ENCODE data around the gene RABL2B.

The RABL2B gene

DNA sequence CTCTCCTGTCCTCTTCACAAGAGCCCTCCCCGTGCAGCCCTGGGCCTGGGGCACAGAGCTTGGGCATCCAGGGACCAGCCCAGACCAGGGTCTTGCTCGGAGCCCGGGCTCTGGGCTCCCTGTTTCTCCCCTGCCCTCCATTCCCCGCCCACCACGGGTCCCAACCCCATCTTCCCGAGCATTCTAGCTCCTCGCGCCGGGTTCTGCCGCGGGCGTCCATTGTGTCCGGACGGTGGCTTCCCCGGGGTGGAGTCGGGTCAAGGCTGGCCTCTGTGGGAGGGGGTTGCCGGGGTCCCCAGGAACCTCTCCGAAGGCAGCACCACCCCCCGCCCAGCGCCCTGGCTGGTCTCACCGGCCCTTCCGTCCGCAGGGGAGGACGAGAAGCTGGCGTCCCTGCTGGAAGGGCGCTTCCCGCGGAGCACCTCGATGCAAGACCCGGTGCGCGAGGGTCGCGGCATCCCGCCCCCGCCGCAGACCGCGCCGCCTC, 63.6 kb downstream of the RABL2B start:
- H3K4me3 ChIP-seq (replicated peaks; ENCODE audit: low read depth, low read length) = no peak overlapping the region
- no peak for DNase-seq (ENCODE audit: low read depth)
- TF ChIP-seq, protein P1, sequence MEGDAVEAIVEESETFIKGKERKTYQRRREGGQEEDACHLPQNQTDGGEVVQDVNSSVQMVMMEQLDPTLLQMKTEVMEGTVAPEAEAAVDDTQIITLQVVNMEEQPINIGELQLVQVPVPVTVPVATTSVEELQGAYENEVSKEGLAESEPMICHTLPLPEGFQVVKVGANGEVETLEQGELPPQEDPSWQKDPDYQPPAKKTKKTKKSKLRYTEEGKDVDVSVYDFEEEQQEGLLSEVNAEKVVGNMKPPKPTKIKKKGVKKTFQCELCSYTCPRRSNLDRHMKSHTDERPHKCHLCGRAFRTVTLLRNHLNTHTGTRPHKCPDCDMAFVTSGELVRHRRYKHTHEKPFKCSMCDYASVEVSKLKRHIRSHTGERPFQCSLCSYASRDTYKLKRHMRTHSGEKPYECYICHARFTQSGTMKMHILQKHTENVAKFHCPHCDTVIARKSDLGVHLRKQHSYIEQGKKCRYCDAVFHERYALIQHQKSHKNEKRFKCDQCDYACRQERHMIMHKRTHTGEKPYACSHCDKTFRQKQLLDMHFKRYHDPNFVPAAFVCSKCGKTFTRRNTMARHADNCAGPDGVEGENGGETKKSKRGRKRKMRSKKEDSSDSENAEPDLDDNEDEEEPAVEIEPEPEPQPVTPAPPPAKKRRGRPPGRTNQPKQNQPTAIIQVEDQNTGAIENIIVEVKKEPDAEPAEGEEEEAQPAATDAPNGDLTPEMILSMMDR (IDR thresholded peaks at IDR 0.05; ENCODE audit: low read length, missing control alignments) = no peak

DNA sequence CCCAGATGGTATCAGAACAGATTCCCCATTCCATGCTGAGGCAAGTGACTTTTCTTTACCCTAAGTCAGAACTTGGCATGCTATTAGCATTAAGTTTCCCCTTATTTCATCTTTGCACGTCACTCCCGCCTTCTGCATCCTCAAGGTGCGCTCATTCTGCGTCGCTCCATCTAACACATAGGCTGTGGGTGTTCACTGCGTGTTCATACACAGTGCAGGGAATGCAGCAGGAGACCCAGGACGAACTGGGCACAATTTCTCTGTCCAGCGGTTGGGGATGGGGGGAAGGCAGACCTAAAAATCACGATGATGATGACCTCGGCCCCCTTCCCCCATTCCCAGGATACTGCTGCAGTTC, 65.1 kb downstream of the RABL2B start:
- no peak for DNase-seq (ENCODE audit: low read depth)
- no peak overlapping the region for H3K4me3 ChIP-seq (replicated peaks; ENCODE audit: low read depth, low read length)
- TF ChIP-seq, protein P1 (IDR thresholded peaks at IDR 0.05; ENCODE audit: low read length, missing control alignments) = no peak

DNA sequence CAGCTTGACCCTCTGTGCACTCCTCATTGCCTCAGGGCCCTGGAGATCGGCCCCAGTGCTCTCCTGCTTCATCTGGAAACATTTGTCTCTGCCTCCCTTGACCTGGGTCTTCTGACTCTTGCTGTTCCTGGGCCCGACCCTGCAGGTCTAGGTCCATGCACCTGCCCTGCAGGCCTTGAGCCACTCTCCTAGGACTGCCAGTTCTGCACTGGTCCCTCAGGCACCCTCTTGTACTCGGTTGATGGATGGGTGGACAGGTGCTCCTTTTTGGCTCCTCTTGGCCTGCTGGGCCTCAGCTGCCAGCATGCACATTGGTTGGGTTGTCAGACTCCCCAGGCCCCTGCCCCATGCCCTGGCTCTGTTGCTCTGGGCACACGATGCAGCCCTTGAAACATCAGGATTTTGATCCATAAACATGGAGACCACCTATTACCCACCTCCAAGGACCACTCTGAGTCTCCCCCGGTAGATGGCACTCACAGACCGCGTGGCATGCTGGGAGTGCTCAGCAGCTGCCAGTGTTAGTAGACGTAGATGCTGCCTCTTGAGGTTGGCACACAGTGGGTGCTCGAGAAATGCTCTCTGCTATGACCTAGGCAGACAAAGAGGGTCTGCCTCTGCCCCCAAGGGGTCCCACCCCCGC, 65.6 kb downstream of the RABL2B start:
- no peak overlapping the region for H3K4me3 ChIP-seq (replicated peaks; ENCODE audit: low read depth, low read length)
- TF ChIP-seq, protein P1 (IDR thresholded peaks at IDR 0.05; ENCODE audit: low read length, missing control alignments) = no peak
- DNase-seq (ENCODE audit: low read depth) = no peak

Measured in fibroblast of pulmonary artery (primary cell).